HAP-1 (cell line): ENCODE measurements around the gene PTPRB.

Experiments used
- DNase-seq, 2 experiments: peaks; one replicate each; pipeline ENCODE4 v3.0.0-alpha.2; 2016 to 2020; ENCODE audit warnings: low spot score in 2 of 2
- H3K27me3 ChIP-seq: fragments of 250-450 bp; sonication (Bioruptor Pico); 2 replicates; pipeline ENCODE4 v1.5.1; 2020; ENCODE audit warnings: low read depth, mild to moderate bottlenecking, moderate library complexity
- H3K36me3 ChIP-seq: fragments of 250-450 bp; sonication (Bioruptor Pico); replicated peaks from 2 replicates; pipeline ENCODE4 v1.5.1; 2020; ENCODE audit warnings: mild to moderate bottlenecking
- H3K4me1 ChIP-seq: fragments of 250-450 bp; sonication (Bioruptor Pico); 2 replicates; pipeline ENCODE4 v1.5.1; 2020; ENCODE audit warnings: mild to moderate bottlenecking
- H3K4me3 ChIP-seq: fragments of 250-450 bp; sonication (Bioruptor Pico); 2 replicates; pipeline ENCODE4 v1.5.1; 2020; ENCODE audit warnings: mild to moderate bottlenecking, moderate library complexity
- H3K9me3 ChIP-seq: fragments of 250-450 bp; sonication (Bioruptor Pico); 2 replicates; pipeline ENCODE4 v1.5.1; 2020; ENCODE audit warnings: mild to moderate bottlenecking, moderate library complexity
- in situ Hi-C: fragments of 300-500 bp; cut with MboI; formaldehyde crosslinking; loops from 3 replicates; pipeline ENCODE4 v1.14.3; 2020; ENCODE audit warnings: low sequenced_read_pairs, inconsistent platforms, mixed read lengths

Gene PTPRB

GRCh38 chr12:70603044-70603443 lies 34.2 kb downstream of the PTPRB start:
- H3K4me3 ChIP-seq: no peak overlapping the region
- no peaks in the 10 kb centered on the region for H3K9me3 ChIP-seq
- H3K4me1 ChIP-seq: peaks cover 16% of the 10 kb centered on the region
- no peak for DNase-seq
- in situ Hi-C loops: no loop called here
- H3K27me3 ChIP-seq: no peaks in the 10 kb centered on the region
- no peaks in the 10 kb centered on the region for H3K36me3 ChIP-seq

- Histone ChIP-seq H3K36me3 (no peaks in the 10 kb centered on the region), H3K4me1 (peaks cover 10% of the 10 kb centered on the region), H3K4me3 (no peak overlapping the region), H3K27me3 (no peaks in the 10 kb centered on the region), H3K9me3 (no peaks in the 10 kb centered on the region)
- peak; percentile 57 to 59 for DNase-seq
- in situ Hi-C loops: loop anchor here (10.0 kb wide), 1 partner anchor 116 kb away; no protein-coding TSS in a partner anchor
These were observed 38.6 kb downstream of the PTPRB start for GRCh38 chr12:70598467-70599193.

GRCh38 chr12:70592664-70593063 lies 44.6 kb downstream of the PTPRB start:
- no peak for DNase-seq
- H3K36me3 ChIP-seq: no peaks in the 10 kb centered on the region
- H3K27me3 ChIP-seq: no peaks in the 10 kb centered on the region
- peaks cover 12% of the 10 kb centered on the region for H3K4me1 ChIP-seq
- no peak overlapping the region for H3K4me3 ChIP-seq
- in situ Hi-C loops: loop anchor here (10.0 kb wide), 1 partner anchor 122 kb away; no protein-coding TSS in a partner anchor
- no peaks in the 10 kb centered on the region for H3K9me3 ChIP-seq

- Histone ChIP-seq H3K4me1 (peaks cover 12% of the 10 kb centered on the region), H3K4me3 (no peak overlapping the region), H3K27me3 (no peaks in the 10 kb centered on the region), H3K9me3 (no peaks in the 10 kb centered on the region), H3K36me3 (no peaks in the 10 kb centered on the region)
- no peak for DNase-seq
- in situ Hi-C loops: loop anchor here (10.0 kb wide), 1 partner anchor 124 kb away; no protein-coding TSS in a partner anchor
These were observed 46.5 kb downstream of the PTPRB start for GRCh38 chr12:70590549-70591226.

GRCh38 chr12:70590051-70590450 lies 47.2 kb downstream of the PTPRB start:
- in situ Hi-C loops: loop anchor here (10.0 kb wide), 1 partner anchor 125 kb away; no protein-coding TSS in a partner anchor
- H3K9me3 ChIP-seq: no peaks in the 10 kb centered on the region
- DNase-seq: peak; percentile 47 to 87
- H3K36me3 ChIP-seq: no peaks in the 10 kb centered on the region
- H3K4me1 ChIP-seq: peaks cover 12% of the 10 kb centered on the region
- no peaks in the 10 kb centered on the region for H3K27me3 ChIP-seq
- no peak overlapping the region for H3K4me3 ChIP-seq

- H3K9me3 ChIP-seq: no peaks in the 10 kb centered on the region
- no peak overlapping the region for H3K4me3 ChIP-seq
- H3K27me3 ChIP-seq: no peaks in the 10 kb centered on the region
- no peak for DNase-seq
- H3K36me3 ChIP-seq: no peaks in the 10 kb centered on the region
- in situ Hi-C loops: no loop called here
- peaks cover 19% of the 10 kb centered on the region for H3K4me1 ChIP-seq
These were observed 52.9 kb downstream of the PTPRB start for GRCh38 chr12:70584332-70584731.

- H3K4me3 ChIP-seq: no peak overlapping the region
These were observed 54.0 kb downstream of the PTPRB start for GRCh38 chr12:70583251-70583650.

GRCh38 chr12:70581208-70581607 lies 56.0 kb downstream of the PTPRB start:
- Histone ChIP-seq H3K9me3 (no peaks in the 10 kb centered on the region), H3K4me3 (no peak overlapping the region), H3K4me1 (peaks cover 19% of the 10 kb centered on the region), H3K27me3 (no peaks in the 10 kb centered on the region), H3K36me3 (no peaks in the 10 kb centered on the region)
- in situ Hi-C loops: no loop called here
- DNase-seq: no peak

More at GRCh38 chr12:70583251-70583650, 54.0 kb downstream of the PTPRB start:
- peak in 1 of 2 experiments; percentile 98 for DNase-seq
- Histone ChIP-seq H3K9me3 (no peaks in the 10 kb centered on the region), H3K27me3 (no peaks in the 10 kb centered on the region), H3K36me3 (no peaks in the 10 kb centered on the region), H3K4me1 (peaks cover 19% of the 10 kb centered on the region)
- in situ Hi-C loops: no loop called here

GRCh38 chr12:70577283-70577634 lies 60.0 kb downstream of the PTPRB start:
- DNase-seq: no peak
- in situ Hi-C loops: loop anchor here (10.0 kb wide), 1 partner anchor 672 kb away; no protein-coding TSS in a partner anchor
- H3K27me3 ChIP-seq: no peaks in the 10 kb centered on the region

GRCh38 chr12:70576341-70577282 lies 60.6 kb downstream of the PTPRB start:
- peak; percentile 25 to 72 for DNase-seq
- in situ Hi-C loops: loop anchor here (10.0 kb wide), 1 partner anchor 672 kb away; no protein-coding TSS in a partner anchor
- H3K4me1 ChIP-seq: no peaks in the 10 kb centered on the region; the same call in 1 of the 2 replicates
- H3K9me3 ChIP-seq: no peaks in the 10 kb centered on the region
- no peak overlapping the region for H3K4me3 ChIP-seq
- H3K36me3 ChIP-seq: no peaks in the 10 kb centered on the region
- H3K27me3 ChIP-seq: no peaks in the 10 kb centered on the region

More at GRCh38 chr12:70577283-70577634, 60.0 kb downstream of the PTPRB start:
- Histone ChIP-seq H3K36me3 (no peaks in the 10 kb centered on the region), H3K4me1 (peaks cover 1% of the 10 kb centered on the region), H3K9me3 (no peaks in the 10 kb centered on the region), H3K4me3 (no peak overlapping the region)

GRCh38 chr12:70571705-70572268 lies 65.4 kb downstream of the PTPRB start:
- H3K9me3 ChIP-seq: no peaks in the 10 kb centered on the region
- no peaks in the 10 kb centered on the region for H3K36me3 ChIP-seq
- no peak for DNase-seq
- no peaks in the 10 kb centered on the region for H3K27me3 ChIP-seq
- H3K4me1 ChIP-seq: no peaks in the 10 kb centered on the region; the same call in 1 of the 2 replicates
- in situ Hi-C loops: loop anchor here (10.0 kb wide), 1 partner anchor 667 kb away; no protein-coding TSS in a partner anchor
- no peak overlapping the region for H3K4me3 ChIP-seq

- in situ Hi-C loops: loop anchor here (10.0 kb wide), 1 partner anchor 666 kb away; no protein-coding TSS in a partner anchor
- Histone ChIP-seq H3K36me3 (no peaks in the 10 kb centered on the region), H3K4me1 (no peaks in the 10 kb centered on the region), H3K27me3 (no peaks in the 10 kb centered on the region), H3K4me3 (no peak overlapping the region), H3K9me3 (no peaks in the 10 kb centered on the region)
- no peak for DNase-seq
These were observed 66.2 kb downstream of the PTPRB start for GRCh38 chr12:70571029-70571428.

GRCh38 chr12:70561550-70561949 lies 75.7 kb downstream of the PTPRB start:
- Histone ChIP-seq H3K4me3 (no peak overlapping the region), H3K4me1 (no peaks in the 10 kb centered on the region), H3K9me3 (no peaks in the 10 kb centered on the region), H3K27me3 (0 out of 2 replicates have a peak, but pooled peaks cover 3% of the 10 kb centered on the region), H3K36me3 (no peaks in the 10 kb centered on the region)
- in situ Hi-C loops: no loop called here
- no peak for DNase-seq
